ENCODE measurements around the gene ISLR. TPM values are rescaled to one million over a fixed set of nuclear protein-coding genes. Genes with fewer than 3 reads are reported as not detected.

Gene ISLR
- total RNA-seq, 4 donors from 2014 or later, result 0.91 to 38.0 (median 11.0) TPM

- H3K36me3 ChIP-seq, result no peaks in the 10 kb centered on the region
- no peak overlapping the region for H3K4me3 ChIP-seq
These were observed 42.4 kb downstream of the ISLR start for GRCh38 chr15:74215958-74216357.

DNA sequence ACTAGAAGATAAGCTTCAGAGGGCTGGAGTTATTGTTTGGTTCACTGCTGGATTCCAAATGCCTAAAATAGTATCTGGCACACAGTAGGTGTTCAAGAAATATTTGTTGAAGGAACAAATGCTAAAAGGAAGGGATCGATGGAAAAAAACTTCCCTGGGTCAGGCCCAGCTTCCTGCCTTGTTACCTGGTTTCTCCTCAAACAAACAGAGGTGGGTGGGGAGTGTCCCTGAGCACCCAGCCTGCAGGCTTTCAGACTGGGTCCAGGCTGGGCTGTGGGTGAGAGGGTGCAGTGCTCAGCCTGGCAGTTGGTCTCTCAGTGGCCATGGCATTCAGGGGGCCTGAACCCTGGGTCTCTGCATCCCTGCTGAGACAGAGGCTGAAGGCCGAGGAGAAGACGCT is 43.4 kb downstream of the ISLR start:
- H3K36me3 ChIP-seq, result no peaks in the 10 kb centered on the region
- DNase-seq, result no peak
- TF ChIP-seq CTCF (IDR thresholded peaks at IDR 0.05), result no peak
- TF ChIP-seq POLR2A (IDR thresholded peaks at IDR 0.05), result no peak
- WGBS, 2 donors, result 74 to 82% methylated on average over 3 of the region's 3 CpGs
- peaks cover 0 to 19% (median 0%) of the 10 kb centered on the region in 3 donors for H3K4me1 ChIP-seq
- intact Hi-C loops (cut with DNase I), result no loop called here
- H3K9me3 ChIP-seq, result no peaks in the 10 kb centered on the region
- no peak overlapping the region for H3K27ac ChIP-seq
- H3K27me3 ChIP-seq, result peaks cover 0 to 43% (median 0%) of the 10 kb centered on the region in 4 donors
- no peak overlapping the region for H3K4me3 ChIP-seq

More at GRCh38 chr15:74215958-74216357, 42.4 kb downstream of the ISLR start:
- no peak overlapping the region for H3K27ac ChIP-seq
- H3K9me3 ChIP-seq, result no peaks in the 10 kb centered on the region
- TF ChIP-seq POLR2A (IDR thresholded peaks at IDR 0.05) (no peak), CTCF (IDR thresholded peaks at IDR 0.05) (no peak)
- peaks cover 0 to 19% (median 0%) of the 10 kb centered on the region in 3 donors for H3K4me1 ChIP-seq
- 78 to 80% methylated on average over 5 to 8 of the region's 8 CpGs for WGBS, 2 donors
- DNase-seq, result no peak
- H3K27me3 ChIP-seq, result peaks cover 0 to 35% (median 0%) of the 10 kb centered on the region in 4 donors
- intact Hi-C loops (cut with DNase I), result no loop called here

DNA sequence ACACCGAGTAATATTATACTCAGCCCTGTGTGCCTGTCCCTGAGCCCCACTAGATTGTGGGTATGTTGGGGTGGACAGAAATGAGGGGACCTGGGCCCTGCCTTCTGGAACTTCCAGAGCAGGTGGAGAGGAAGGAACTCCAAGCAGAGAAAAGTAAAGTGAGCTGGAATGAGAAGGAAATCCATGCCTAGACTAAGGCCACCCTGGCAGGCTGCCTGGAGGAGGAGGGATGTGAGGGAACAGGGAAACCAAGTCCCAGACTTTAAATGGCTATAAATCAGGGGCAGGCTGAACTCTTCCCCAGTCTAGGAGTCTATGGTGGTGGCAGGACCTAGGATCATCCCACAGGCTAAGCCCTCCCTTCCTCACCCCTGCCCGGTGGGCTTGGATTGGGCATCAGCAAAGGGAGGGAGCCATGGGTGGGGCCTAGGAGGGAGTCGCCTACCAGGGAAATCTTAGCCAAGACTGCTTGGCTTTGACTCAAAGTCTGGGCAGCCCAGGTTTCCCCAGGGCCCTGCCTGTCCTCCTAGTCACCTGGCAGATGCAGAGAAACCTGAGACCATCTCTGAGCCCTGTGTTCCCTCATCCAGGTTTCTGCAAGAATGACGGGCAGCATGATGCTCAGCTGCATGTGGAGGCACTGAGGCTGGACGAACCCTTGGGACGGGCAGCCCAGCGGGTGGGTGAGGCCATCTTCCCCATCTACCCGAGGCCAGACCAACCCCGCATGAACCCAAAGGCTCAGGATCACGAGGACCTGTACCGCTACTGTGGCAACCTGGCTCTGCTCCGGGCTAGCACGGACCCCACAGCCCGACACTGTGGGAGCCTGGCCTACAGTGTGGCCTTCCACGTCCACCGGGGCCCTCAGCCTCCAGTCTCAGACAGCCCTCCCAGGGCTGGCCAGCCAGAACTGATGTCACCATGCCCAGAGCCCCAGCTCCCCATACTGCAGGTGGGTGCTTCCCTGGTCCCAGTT is 44.7 kb downstream of the ISLR start:
- Histone ChIP-seq H3K4me3 (no peak overlapping the region), H3K36me3 (no peaks in the 10 kb centered on the region), H3K27ac (no peak overlapping the region), H3K9me3 (no peaks in the 10 kb centered on the region), H3K4me1 (peaks cover 0 to 20% (median 0%) of the 10 kb centered on the region in 3 donors), H3K27me3 (peaks cover 0 to 56% (median 0%) of the 10 kb centered on the region in 4 donors)
- intact Hi-C loops (cut with DNase I), result no loop called here
- no peak for DNase-seq
- WGBS, 2 donors, result 71 to 80% methylated on average over 1 to 6 of the region's 16 CpGs
- TF ChIP-seq CTCF (IDR thresholded peaks at IDR 0.05) (no peak), POLR2A (IDR thresholded peaks at IDR 0.05) (no peak)

DNA sequence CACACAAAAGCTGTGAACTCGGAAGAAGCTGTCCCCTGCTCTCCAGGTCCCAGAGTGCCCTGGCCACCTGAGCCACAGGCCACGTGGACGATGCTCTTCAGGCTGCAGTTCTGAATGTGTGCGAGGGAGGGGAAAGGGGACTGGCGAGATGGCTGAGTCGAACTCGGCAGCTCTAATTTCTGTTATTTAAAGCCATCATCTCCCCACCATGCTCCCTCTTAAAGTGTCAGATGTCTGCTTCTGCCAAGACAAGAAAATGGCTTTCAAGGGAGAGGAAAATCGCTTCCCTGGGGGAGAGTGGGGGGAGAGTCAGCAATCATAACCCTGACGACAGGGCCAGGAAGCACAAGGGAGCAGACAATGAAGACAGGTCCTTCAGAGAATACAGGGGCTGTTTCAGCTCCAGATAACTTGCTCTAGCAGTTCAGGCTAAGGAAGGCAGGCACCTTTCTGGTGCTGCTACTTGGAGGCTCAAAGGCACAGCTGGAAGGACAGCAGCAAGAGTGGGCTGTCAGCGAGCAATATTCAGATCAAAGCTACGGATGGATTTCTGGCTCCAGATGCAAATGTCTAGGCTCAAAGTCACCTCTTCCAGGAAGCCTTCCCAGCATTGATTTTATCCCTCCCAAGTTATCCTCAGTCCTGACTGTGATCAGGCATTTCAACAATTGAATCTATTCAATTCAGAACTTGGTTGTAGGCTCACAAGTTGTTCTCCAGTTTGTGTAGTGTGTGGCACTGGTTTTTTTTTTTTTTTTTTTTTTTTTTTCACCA is 47.2 kb downstream of the ISLR start:
- WGBS, 2 donors, result 64 to 70% methylated on average over 10 to 11 of the region's 11 CpGs
- TF ChIP-seq POLR2A (IDR thresholded peaks at IDR 0.05) (no peak), CTCF (IDR thresholded peaks at IDR 0.05) (no peak)
- H3K4me3 ChIP-seq, result no peak overlapping the region
- H3K9me3 ChIP-seq, result no peaks in the 10 kb centered on the region
- no peaks in the 10 kb centered on the region for H3K36me3 ChIP-seq
- peaks cover 0 to 5% (median 0%) of the 10 kb centered on the region in 3 donors for H3K4me1 ChIP-seq
- intact Hi-C loops (cut with DNase I), result no loop called here
- DNase-seq, result no peak
- peaks cover 0 to 68% (median 0%) of the 10 kb centered on the region in 4 donors for H3K27me3 ChIP-seq
- no peak overlapping the region for H3K27ac ChIP-seq
